Kidney epithelial cell (primary cell): Measurements from ENCODE around the gene IQCE. TPM values are rescaled to one million over a fixed set of nuclear protein-coding genes. Genes with fewer than 3 reads are reported as not detected.

Source experiments
- DNase-seq: peaks from one replicate; pipeline ENCODE4 v3.0.0-alpha.2; 2010; ENCODE audit warnings: low read depth
- H3K27me3 ChIP-seq: 2 replicates; pipeline ENCODE4 v1.6.0; 2011; ENCODE audit warnings: low read length; ENCODE audit not compliant: control insufficient read depth, insufficient read depth
- H3K36me3 ChIP-seq: 2 replicates; pipeline ENCODE4 v1.5.1; 2011; ENCODE audit warnings: low read length; ENCODE audit not compliant: control insufficient read depth, insufficient read depth
- H3K4me3 ChIP-seq: 2 replicates; pipeline ENCODE4 v1.5.1; 2011; ENCODE audit warnings: low read depth, mild to moderate bottlenecking, control low read depth, low read length
- total RNA-seq: library from RNA; depleted of rRNA; stranded (reverse); fragments of >200 nt; gene quantifications from 2 replicates; pipeline ENCODE4 v1.2.3, GENCODE V29; 2015
- TF ChIP-seq, protein P1 (sequence below): IDR thresholded peaks from 2 replicates; pipeline ENCODE4 v1.5.1; 2011; ENCODE audit warnings: mild to moderate bottlenecking, moderate library complexity, low read length, control low read depth, inconsistent platforms; ENCODE audit not compliant: insufficient read depth, poor library complexity, severe bottlenecking

IQCE gene
- total RNA-seq, 1 donor from 2014 or later, result 18.0 TPM

DNA sequence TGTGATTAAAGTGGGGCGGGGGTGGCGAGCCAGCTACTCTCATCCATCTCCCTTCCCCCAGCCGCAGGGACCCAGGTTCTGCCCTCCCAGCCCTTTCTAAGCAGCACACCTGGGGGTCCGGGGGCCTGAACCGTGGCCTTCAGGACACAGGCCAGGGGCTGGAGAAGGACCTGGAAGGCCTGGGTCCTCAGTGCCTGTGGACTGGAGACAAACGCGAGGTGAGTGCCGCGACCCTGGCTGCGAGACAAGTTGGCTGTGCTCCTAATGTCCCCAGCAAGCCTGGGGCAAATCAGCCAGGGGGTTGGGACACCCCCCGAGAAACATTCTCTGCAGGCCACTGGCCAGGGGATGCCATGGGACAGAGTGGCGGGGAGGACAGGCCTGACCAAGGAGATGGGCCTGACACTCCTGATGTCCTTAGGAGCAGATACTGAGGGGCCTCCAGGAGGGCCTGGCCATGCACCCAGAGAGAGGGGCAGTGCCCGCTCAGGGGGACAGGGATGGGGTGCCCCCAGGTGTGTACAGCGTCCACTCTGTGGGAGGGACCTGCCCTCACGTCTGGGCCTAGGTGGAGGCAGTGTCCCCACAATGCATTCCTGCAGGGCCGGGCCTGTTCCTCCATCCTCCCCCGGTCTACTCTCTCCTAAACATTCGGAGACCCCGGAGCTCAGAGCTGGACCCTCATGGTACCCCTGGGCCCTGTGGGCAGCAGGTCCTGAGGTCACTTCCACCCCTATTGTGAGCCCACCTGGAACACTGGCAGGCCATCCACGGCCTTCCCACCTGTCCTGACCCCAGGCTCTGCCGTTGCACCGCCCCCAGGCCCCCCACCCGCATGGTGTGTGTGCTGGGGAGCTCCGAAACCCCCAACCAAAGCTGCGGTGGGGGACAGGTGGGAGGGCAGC, 16.5 kb upstream of the IQCE start:
- TF ChIP-seq, protein P1, sequence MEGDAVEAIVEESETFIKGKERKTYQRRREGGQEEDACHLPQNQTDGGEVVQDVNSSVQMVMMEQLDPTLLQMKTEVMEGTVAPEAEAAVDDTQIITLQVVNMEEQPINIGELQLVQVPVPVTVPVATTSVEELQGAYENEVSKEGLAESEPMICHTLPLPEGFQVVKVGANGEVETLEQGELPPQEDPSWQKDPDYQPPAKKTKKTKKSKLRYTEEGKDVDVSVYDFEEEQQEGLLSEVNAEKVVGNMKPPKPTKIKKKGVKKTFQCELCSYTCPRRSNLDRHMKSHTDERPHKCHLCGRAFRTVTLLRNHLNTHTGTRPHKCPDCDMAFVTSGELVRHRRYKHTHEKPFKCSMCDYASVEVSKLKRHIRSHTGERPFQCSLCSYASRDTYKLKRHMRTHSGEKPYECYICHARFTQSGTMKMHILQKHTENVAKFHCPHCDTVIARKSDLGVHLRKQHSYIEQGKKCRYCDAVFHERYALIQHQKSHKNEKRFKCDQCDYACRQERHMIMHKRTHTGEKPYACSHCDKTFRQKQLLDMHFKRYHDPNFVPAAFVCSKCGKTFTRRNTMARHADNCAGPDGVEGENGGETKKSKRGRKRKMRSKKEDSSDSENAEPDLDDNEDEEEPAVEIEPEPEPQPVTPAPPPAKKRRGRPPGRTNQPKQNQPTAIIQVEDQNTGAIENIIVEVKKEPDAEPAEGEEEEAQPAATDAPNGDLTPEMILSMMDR, result no peak
- H3K27me3 ChIP-seq, result no peaks in the 10 kb centered on the region
- no peaks in the 10 kb centered on the region for H3K36me3 ChIP-seq
- DNase-seq, result no peak
- no peak overlapping the region for H3K4me3 ChIP-seq

DNA sequence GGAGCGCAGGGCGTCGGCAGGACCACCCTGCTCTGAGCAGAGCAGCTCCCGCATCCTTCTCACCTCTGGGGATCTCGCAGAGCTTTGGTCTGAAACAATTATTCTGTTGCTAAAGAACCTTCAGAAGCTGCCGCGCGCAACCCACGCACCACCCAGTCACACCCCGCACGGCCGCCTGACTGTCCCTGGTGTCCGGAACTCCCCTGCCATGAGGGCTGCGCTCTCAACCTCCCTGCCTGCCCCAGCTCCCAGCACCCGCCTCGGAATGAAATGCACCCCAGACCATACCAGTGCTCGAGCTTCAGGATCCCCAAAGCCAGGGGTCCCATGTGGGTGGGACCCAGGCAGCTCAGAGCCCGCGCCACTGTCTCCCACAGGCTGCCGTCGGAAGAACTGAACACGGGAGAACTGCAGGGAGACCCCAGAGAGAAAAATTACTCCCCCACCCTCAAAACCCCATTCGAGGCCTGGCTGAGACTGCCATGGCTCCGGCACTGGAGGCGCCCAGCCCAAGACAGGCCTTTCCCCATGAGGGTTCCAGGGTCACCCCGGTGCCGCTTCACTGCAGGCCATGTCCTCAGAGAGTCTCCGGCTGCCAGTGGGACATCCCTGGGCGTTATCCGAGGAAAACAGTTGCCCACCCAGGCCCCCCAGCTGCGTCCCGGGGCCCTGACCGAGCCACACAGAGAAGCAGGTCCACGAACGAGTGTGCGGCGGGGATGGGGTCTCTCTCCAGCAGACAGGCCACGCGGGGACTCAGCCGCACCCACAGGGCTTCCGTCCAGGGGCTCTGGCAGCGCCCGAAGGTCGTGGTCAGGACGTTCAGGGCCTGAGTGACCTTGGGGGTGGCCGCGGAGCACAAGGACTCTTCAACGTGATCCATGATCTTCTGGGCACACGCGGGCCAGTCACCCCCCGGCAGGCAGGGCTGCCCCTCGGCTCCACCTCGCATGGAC, 15.6 kb upstream of the IQCE start:
- no peak overlapping the region for H3K4me3 ChIP-seq
- H3K27me3 ChIP-seq, result no peaks in the 10 kb centered on the region
- no peaks in the 10 kb centered on the region for H3K36me3 ChIP-seq
- TF ChIP-seq, protein P1, result no peak
- DNase-seq, result no peak

DNA sequence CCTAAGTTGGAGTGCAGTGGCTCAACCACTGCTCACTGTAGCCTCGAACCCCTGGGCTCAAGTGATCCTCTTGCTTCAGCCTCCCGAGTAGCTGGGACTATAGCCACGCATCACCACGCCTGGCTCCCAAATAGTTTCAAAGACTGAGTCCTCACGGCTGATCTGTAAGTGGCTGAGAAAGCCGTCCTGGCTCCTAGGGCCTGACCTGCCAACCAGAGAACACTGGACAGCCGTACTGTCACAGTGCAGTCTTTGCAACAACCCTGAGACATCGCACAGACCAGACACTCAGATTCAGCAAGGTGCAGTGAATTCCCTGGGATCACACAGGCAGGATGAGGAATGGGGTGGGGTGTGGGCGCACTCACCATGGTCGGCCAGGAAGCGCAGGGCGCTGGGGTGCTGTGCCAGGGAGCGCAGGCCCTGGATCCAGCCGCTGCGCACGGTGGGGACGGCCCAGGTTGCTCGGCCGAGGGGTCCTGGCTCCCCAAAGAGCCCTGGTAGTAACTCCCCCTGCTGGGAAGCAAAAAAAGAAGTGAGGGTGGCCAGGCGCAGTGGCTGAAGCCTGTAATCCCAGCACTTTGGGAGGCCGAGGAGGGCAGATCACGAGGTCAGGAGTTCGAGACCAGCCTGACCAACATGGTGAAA, 14.1 kb upstream of the IQCE start:
- DNase-seq, result no peak
- H3K36me3 ChIP-seq, result no peaks in the 10 kb centered on the region

DNA sequence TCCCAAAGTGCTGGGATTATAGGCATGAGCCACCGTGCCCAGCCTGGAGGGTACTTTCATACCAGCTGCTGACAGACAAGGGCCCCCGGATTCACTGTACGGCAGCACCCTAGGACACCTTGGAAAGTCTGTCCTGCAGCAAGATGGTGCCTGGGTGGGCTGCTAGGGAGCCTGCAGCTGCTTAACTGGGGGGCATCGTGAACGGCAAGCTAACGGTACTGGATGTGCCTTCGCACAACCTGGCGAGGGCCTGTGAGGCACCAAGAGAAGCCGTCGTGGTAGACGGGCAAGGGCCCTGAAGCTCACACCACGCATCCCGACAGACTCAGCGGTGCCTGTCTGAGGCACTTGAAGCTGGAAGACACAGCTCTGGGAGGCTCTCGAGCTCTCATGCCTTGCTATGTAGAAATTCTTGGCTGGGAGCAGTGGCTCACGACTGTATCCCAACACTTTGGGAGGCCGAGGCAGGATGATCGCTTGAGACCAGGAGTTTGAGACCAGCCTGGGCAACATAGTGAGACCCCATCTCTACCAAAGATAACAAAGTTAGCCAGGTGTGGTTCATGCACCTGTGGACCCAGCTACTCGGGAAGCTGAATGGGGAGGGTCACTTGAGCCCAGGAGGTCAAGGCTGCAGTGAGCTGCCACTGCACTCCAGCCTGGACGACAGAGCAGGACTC, 12.9 kb upstream of the IQCE start:
- TF ChIP-seq, protein P1, result no peak
- Histone ChIP-seq H3K27me3 (no peaks in the 10 kb centered on the region), H3K36me3 (no peaks in the 10 kb centered on the region), H3K4me3 (no peak overlapping the region)
- DNase-seq, result no peak

More for the DNA sequence above, 14.1 kb upstream of the IQCE start:
- H3K4me3 ChIP-seq, result no peak overlapping the region
- no peaks in the 10 kb centered on the region for H3K27me3 ChIP-seq
- TF ChIP-seq, protein P1, result no peak
